NCI-H345 (cell line): ENCODE results near the gene GALR2.
"Not testable (repeated sequence)": the region's sequence is repeated elsewhere in the genome, so short reads cannot be mapped to it uniquely, and the experiment has no call there.

ENCODE experiments used
- DNase-seq: peaks from one replicate; lab custom pipeline; 2025; lab: John Stamatoyannopoulos, UW

The GALR2 gene

GRCh38 chr17:76050538-76051467, 23.8 kb upstream of the GALR2 start:
- no peak for DNase-seq

- DNase-seq = no peak
These were observed 23.0 kb upstream of the GALR2 start for GRCh38 chr17:76051561-76051960.

GRCh38 chr17:76053246-76054111, 21.1 kb upstream of the GALR2 start:
- DNase-seq = no peak

- DNase-seq = no peak
These were observed 20.5 kb upstream of the GALR2 start for GRCh38 chr17:76054112-76054476.

- no peak for DNase-seq
These were observed 17.7 kb upstream of the GALR2 start for GRCh38 chr17:76056882-76057281.

GRCh38 chr17:76058264-76058663, 16.3 kb upstream of the GALR2 start:
- DNase-seq = not testable (repeated sequence)

GRCh38 chr17:76063875-76064546, 10.6 kb upstream of the GALR2 start:
- DNase-seq = no peak

GRCh38 chr17:76065775-76066174, 8.8 kb upstream of the GALR2 start:
- DNase-seq = no peak

GRCh38 chr17:76071531-76072147, 2.9 kb upstream of the GALR2 start:
- DNase-seq = no peak

GRCh38 chr17:76072148-76072858, 2.3 kb upstream of the GALR2 start, which contains the start of gene SRP68:
Gene SRP68 (minus strand): TSS chr17:76072517. CDS start chr17:76072491, 26 bp downstream.
- DNase-seq = peak; percentile 95

- peak; percentile 24 for DNase-seq
These were observed 974 bp downstream of the GALR2 start for GRCh38 chr17:76075364-76076145.

- DNase-seq = no peak
These were observed 1.7 kb downstream of the GALR2 start for GRCh38 chr17:76076146-76076764.

GRCh38 chr17:76076765-76077583, 2.4 kb downstream of the GALR2 start:
- DNase-seq = no peak

GRCh38 chr17:76077584-76078110, 3.1 kb downstream of the GALR2 start:
- DNase-seq = peak; percentile 74

GRCh38 chr17:76078370-76078769, 3.8 kb downstream of the GALR2 start:
- peak; percentile 52 for DNase-seq

GRCh38 chr17:76078860-76079534, 4.4 kb downstream of the GALR2 start, which contains the start of gene ZACN:
Gene ZACN (plus strand): TSS chr17:76079182. CDS start chr17:76079265, 83 bp downstream.
- DNase-seq = peak; percentile 98

GRCh38 chr17:76079535-76079955, 5.0 kb downstream of the GALR2 start:
- peak; percentile 37 for DNase-seq
